ENCODE measurements around the gene SPACA4.
"Not testable (repeated sequence)": the region's sequence is repeated elsewhere in the genome, so short reads cannot be mapped to it uniquely, and the experiment has no call there.

The SPACA4 gene, protein sequence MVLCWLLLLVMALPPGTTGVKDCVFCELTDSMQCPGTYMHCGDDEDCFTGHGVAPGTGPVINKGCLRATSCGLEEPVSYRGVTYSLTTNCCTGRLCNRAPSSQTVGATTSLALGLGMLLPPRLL

DNA sequence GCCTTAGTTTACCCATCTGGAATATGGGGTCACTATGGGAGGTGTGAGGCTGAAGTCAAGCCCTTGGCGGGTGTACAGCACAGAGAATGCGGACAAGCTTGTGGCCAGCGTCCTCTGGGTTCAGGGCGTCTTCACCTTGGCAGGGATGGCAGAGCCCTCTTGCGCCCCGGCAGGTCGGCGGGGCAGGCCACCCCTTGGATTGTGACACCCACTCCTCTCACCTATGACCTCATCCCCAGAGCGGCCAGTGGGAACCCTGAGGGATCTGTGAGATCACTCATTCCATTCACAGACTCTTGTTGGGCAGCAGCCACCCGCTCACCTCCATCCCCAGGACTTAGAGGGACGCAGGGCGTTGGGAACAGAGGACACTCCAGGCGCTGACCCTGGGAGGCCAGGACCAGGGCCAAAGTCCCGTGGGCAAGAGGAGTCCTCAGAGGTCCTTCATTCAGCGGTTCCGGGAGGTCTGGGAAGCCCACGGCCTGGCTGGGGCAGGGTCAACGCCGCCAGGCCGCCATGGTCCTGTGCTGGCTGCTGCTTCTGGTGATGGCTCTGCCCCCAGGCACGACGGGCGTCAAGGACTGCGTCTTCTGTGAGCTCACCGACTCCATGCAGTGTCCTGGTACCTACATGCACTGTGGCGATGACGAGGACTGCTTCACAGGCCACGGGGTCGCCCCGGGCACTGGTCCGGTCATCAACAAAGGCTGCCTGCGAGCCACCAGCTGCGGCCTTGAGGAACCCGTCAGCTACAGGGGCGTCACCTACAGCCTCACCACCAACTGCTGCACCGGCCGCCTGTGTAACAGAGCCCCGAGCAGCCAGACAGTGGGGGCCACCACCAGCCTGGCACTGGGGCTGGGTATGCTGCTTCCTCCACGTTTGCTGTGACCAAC, at the start of gene SPACA4:
Gene SPACA4 (plus strand): TSS at position 280 of the 896 bp plus-strand sequence. CDS start 237 bp downstream, at position 517.
- DNase-seq = no peak

DNA sequence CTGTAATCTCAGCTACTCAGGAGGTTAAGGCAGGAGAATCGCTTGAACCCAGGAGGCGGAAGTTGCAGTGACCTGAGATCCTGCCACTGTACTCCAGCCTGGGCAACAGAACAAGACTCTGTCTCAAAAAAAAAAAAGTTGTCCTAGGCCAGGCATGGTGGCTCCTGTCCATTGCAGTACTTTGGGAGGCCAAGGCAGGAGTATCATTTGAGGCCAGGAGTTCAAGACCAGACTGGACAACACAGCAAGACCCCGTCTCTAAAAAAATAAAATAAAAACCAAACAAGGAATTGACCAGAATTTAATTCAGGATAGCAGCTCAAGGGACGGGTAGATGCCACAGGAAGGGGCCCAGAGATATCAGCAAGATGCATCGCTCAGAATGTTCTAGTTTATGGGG, 49.7 kb upstream of the SPACA4 start:
- DNase-seq = no peak

DNA sequence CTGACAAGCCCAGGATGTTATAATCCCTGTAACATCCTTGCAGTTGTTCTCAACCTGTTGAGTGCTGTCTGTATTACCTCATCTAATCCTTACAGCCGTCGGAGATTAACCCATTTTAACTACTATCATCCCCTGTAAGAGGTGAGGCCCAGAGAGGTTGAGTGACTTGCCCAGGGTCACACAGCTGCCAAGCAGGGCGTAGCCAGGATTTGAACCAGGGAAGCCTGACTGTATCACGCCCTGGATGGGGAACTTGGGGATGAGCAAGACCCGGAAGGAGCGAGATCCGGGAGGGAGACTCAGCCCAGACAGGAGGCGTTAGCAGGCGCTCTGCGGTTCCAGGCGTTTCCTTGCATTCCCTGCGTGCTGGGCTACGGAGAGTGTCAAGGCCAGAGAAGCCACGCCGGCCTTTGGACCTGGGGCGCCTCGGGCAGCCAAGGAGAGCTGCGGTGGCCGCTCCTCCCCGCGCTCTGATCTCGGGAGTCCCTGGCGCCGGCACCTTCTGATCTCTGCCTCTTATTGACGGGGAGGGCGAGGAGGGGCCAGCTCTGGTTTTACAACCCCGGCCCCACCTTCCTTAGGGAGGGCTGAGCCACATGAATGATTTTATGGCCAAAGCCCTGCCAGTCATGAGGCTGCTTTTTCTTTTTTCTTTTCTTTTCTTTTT, 48.4 kb upstream of the SPACA4 start:
- DNase-seq = no peak

DNA sequence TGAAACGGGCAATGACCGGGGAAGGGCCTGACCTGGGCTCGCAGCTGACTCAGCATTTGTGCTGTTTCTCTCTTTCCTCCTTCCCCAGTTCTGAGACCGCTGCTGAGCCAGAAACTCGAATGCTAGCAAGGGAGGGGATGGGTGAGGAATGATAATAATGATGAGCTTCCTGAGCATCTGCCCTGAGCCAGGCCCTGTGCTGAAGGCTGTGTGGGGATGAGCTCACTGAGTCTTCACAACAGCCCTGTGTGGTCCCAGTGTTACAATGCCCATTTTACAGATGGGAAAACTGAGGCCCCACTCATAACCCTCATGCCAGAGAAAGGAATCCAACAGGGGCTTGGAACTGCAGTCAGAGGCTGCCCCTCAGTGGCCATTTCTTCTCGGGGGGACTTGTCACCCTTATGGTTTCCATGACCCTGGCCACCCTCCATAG, 46.4 kb upstream of the SPACA4 start:
- DNase-seq = no peak

DNA sequence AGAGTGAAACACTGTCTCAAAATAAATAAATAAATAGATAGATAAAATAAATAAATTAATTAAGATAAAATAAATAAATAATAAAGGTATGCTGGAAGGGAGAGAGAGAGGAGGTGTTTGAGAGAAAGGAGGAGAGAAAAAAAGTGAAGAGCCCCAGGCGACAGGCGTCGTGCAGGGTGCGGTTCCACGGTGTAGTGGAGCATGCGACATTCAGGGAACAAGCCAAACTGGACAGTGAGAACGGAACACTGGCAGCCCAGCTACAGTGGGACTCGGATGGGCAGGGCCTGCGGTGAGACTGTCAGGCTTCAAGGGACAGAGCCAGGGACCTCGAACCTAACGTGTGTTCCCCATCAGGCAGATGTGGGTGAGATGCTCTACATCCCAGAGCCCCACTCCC, 45.1 kb upstream of the SPACA4 start:
- no peak for DNase-seq

DNA sequence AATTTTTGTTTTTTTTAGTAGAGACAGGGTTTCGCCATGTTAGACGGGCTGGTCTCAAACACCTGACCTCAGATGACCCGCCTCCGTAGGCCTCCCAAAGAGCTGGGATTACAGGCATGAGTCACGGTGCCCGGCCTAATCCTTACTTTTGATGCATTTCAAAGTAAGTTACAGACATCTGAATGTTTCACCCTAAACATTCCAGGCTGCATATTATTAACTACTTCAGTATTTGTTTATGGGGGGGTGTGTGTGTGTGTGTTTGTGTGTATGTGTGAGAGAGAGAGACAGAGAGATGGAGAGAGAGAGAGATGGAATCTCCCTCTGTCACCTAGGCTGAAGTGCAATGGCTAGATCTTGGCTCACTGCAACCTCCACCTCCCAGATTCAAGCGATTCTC, 41.5 kb upstream of the SPACA4 start:
- DNase-seq = no peak

DNA sequence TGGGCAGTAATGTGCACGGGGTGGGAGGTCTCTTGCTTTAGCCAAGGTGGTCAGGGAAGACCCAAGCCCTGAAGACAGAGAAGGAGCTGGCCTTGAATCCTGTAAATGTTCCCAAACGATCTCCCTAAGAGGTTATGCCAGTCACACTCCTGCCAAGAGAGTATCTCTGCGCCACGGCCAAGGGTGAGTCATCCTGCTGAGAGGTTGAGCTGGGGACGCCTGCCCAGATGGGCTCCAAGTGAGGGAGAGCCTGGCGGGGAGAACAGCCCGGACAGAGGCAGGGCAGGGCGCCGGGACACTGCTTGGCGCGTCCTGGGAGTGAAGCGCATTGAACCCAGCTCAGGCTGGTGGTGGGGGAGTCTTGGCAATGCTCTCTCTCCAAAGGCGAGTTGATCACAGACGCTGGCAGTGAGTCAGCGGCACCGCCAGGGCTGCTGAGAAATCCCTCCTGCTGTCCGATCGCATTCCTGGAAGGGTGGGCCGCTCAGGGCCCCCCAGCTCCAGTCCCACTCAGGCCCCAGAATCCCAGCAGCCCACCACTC, 38.1 kb upstream of the SPACA4 start:
- no peak for DNase-seq

DNA sequence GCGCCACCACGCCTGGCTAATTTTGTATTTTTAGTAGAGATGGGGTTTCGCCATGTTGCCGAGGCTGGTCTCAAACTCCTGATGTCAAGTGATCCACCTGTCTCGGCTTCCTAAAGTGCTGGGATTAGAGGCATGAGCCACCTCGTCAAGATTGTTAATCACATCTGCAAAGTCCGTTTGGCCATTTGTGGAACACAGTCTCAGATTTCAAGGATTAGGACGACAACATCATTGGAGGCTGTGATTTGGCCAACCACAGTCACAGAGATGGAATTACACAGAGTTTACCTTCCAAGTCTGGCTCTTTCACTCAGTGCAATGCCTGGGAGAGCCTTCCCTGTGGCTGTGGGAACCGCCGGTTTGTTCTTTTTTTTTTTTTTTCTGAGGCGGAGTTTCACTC, 36.7 kb upstream of the SPACA4 start:
- DNase-seq = no peak

DNA sequence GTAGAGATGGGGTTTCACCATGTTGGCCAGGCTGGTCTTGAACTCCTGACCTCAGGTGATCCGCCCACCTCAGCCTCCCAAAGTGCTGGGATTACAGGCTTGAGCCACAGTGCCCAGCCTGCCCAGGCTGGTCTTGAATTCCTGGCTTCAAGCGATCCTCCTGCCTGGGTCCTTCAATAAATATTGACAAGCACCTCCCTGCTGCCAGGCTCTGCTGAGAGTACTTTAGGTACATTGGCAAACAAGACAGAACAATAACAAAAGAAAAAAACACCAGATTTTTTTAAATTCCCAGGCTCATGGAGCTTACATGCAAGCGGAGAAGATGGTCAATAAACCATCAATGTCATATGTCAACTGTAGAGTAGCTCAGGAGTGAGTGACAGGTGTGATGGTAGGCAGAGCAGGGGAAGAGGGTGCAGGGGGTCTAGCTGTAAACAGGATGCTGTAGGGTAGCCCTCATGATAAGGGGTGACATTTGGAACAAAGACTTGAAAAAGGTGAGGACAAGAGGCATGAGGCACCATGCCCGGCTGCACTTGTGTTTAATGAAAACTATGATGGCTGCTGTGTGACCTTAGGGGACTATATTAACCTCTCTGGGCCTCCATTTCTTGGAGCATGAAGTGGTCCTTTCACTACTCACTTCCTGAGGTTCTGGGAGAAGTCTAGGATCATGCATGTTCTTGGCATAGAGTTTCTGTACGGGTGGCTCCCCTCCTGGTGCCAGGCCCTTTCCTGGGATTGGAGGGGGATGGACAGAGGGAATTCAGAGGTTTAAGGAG, 35.0 kb upstream of the SPACA4 start:
- DNase-seq = peak; percentile 54

DNA sequence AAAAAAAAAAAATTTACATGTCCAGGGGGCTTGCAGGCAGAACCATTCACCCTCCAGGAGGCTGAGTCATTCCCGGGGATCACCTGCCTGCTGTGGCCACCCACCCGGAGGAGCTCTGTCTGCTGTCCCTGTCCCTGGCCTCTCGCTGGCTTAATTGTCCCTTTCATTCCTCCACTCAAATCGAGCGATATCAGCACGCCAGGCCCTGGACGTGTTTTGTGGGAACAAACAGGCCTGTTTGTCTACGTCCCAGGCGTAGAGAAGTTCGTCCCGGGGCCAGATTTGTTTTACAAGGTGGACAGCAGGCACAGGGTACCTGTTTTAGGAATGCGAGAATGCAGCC, 33.4 kb upstream of the SPACA4 start:
- no peak for DNase-seq

DNA sequence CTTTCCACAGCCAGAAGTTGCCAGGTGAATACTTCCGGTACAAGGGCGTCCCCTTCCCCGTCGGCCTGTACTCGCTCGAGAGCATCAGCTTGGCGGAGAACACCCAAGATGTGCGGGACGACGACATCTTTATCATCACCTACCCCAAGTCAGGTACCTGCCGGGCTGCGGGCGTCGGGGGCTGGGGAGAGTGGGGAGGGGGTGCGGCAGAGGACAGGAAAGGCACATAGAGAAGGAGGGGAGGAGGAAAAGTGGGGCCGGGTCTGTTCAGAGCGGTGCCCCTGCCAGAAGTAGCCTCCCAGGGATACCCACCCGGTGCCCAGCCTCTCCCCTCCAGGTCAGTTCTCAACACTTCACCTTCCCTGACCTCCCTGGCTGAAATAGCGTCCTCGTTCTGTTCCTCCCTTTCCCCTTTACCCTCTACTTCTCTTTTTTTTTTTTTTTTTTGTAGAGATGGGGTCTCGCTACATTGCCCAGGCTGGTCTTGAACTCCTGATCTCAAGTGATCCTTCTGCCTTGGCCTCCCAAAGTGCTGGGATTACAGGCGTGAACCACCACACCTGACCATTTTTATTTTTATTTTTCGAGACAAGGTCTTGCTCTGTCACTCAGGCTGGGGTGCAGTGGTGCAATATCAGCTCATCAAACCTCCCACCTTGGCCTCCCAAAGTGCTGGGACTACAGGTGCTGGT, 30.5 kb upstream of the SPACA4 start:
- no peak for DNase-seq

DNA sequence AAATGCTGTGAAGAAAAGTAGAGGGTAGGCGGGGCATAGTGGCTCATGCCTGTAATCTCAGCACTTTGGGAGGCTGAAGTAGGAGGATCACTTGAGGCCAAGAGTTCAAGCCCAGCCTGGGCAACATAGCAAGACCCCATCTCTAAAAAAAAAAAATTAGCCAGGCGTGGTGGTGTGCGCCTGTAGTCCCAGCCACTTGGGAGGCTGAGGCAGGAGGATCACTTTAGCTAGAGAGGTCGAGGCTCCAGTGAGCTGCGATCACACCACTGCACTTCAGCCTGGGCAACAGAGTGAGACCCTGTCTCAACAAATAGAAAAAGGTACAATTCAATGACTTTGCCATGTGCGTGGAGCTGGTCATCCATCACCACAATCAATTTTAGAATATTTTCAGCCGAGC, 28.6 kb upstream of the SPACA4 start:
- not testable (repeated sequence) for DNase-seq

DNA sequence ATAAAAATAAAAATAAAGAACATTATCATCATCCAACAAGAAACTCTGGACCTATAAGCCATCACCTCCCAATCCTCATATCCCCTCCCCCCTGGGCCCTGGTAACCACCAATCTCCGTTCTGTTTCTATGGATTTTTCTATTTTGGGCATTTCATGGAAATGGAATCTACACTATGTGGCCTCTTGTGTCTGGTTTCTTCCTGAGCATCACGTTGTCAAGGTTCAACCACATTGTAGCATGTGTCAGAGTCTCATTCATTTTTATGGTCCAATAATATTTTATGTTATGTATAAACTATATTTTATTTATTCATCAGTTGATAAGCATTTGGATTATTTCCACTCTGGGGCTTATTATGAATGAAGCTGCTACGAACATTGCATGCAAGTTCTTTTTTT, 27.7 kb upstream of the SPACA4 start:
- no peak for DNase-seq

DNA sequence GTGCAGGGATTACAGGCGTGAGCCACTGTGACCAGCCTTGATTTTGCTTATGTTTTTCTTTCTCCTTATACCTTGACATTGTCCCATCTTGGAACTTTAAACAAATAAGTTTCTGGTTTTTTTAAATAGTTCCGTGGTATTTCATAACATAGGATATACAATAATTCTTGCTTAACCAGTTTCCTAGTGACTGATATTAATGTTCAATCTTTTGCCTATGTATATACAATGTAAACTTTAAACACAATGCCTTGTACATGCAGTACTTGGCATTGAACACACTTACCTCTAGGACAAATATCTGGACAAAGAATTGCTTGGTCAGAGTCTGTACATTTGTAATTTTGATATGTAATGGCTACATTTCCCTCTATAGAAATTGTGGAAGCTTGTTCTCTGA, 24.4 kb upstream of the SPACA4 start:
- DNase-seq = no peak

DNA sequence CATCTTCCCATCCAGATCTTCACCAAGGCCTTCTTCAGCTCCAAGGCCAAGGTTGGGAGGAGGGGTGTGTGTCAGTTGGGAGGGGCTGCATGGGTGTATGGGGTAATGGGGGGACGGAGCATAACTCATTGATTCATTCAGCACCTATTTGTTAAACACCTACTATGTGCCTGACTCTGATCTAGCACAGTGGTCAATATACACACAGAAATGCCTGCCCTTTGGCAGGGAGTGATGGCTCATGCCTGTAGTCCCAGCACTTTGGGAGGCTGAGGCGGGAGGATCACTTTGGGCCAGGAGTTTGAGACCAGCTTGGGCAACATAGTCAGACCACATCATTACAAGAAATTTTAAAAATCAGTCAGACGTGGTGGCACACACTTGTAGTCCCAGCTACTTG, 19.2 kb upstream of the SPACA4 start:
- DNase-seq = no peak

DNA sequence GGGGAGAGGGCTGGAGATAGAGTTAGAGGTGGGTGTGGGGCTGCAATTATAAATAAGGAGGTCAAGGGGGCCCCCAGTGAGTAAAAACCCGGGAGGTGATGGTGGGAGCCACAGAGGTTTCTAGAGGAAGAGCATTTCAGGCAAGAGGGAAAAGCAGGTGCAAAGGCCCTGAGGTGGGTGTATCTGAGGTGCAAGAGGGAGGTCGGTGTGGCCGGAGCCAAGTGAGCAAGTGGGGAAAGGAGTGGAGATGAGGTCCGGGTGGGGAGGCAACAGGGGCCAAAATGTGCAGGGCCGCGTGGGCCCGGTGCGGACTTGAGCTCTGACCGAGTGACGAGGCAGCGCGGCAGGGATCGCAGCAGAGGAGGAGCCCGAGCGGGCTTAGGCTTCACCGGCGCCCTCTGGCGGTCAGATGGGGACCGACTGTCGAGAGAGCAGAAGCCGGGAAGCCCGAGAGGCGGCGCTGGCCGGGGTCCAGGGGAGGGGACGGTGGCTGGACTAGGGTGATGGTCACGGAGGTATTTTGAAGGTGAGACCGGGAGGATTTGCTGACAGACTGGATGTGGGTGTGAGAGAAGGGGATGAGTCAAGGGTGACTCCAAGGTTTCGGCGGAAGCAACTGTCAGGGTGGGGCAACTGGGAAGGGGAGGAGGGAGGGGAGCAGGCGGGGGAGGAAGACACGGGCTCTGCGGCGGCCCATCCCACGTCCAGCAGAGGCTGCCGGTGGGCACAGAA, 17.7 kb upstream of the SPACA4 start:
- peak; percentile 62 for DNase-seq

DNA sequence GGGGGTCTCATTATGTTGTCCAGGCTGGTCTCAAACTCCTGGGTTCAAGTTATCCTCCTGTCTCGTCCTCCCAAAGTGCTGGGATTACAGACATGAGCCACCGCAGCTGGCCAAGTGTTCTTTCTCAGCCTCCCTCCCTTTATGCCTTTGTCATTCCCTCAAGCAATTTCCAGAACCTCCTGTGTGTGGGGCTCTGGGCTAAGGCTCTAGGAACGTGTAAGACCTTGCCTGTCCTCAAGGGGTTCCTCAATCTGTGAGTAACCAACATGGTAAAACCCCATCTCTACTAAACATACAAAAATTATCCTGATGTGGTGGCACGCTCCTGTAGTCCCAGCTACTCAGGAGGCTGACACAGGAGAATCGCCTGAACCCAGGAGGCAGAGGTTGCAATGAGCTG, 15.5 kb upstream of the SPACA4 start:
- no peak for DNase-seq

DNA sequence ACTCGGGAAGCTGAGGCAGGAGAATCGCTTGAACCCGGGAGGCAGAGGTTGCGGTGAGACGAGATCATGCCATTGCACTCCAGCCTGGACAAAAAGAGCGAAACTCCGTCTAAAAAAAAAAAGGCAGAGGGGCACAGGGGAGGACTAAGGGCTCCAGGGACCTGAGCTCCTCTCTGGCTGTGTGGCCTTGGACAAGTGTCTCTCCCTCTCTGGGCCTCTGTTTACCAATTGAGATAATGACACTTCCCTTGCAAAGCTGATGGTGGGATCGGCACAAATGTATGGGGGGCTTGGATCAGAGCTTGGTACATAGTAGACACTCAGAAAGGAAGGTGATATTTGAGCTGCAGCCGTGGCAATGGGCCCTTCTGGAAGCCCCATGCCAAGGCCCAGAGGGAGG, 11.4 kb upstream of the SPACA4 start:
- no peak for DNase-seq

DNA sequence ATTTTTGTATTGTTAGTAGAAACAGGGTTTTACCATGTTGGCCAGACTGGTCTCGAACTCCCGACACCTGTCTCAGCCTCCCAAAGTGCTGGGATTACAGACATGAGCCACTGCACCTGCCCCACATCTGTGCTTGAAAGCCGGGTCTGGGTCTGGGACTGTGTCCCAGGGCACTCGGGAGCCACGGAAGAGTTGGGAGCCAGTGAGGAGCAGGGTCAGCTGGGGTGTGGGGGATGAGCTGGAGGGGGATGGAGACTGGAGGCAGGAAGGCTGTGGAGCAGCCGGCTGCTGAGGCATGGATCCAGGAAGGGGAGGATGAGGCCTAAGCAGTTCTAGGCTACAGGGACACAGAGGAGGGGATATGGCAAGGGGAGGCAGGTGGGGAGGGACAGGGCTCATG, 10.7 kb upstream of the SPACA4 start:
- DNase-seq = no peak

DNA sequence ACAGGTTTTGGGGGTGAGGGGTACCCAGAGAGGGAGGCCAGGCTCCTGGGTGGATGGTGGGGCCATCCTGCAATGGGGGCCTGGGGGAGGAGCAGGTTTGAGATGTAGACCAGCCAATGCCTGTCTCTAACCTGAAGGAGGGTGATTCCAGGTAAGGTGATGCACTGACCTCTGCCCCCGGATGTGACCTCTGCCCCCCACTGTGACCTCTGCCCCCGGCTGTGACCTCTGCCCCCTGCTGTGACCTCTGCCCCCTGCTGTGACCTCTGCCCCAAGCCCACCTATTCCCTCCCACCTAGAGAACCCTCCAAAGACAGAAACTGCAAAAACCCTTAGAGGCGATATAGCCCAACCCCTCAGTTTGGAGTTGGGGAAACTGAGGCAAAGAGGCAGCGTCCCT, 10.3 kb upstream of the SPACA4 start:
- no peak for DNase-seq

DNA sequence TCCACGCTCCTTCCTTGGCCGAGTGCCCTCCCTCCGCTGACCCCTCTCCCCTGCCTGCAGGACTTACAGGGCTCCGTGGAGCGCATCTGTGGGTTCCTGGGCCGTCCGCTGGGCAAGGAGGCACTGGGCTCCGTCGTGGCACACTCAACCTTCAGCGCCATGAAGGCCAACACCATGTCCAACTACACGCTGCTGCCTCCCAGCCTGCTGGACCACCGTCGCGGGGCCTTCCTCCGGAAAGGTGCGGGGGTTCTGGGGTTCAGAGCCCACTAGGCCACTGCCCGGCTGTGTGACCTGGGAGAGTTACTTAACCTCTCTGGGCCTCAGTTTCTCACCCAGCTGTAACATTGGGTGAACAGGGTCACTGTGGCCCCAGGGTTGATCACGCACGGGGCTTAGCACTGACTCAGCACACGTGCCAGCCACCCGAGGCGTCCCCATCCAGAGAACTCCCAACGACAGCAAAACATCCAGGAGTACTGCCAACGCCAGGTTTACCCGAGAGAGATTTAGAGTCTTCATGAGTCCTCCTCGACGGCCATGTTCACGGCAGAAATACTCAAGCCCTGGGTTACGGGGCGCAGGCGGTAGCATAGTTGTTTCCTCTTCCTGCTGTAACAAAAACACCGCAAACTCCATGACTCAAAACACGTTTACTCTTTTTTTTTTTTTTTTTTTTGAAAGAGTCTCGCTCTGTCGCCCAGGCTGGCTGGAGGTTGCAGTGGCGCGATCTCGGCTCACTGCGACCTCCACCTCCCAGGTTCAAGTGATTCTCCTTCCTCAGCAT, 9.7 kb upstream of the SPACA4 start:
- DNase-seq = no peak

All from NCI-H510A (cell line).